Mesenchymal stem cell (in vitro differentiated cells and primary cell): ENCODE measurements around the gene ARAP2.

Experiments
- DNase-seq: peaks from one replicate; pipeline ENCODE4 v3.0.0-alpha.2; 2013
- H2AFZ ChIP-seq: one replicate; pipeline ENCODE4 v1.6.1; 2013; ENCODE audit warnings: low read depth, mild to moderate bottlenecking, control low read depth, inconsistent platforms, low read length, moderate library complexity
- H2AK5ac ChIP-seq: 2 replicates; pipeline ENCODE4 v1.6.1; 2013; ENCODE audit warnings: low read length, moderate library complexity, mild to moderate bottlenecking, inconsistent platforms; ENCODE audit not compliant: severe bottlenecking
- H2BK120ac ChIP-seq: one replicate; pipeline ENCODE4 v1.6.1; 2013; ENCODE audit warnings: low read depth, mild to moderate bottlenecking, inconsistent platforms, low read length, moderate library complexity
- H2BK12ac ChIP-seq, 2 experiments: one replicate each; pipeline ENCODE4 v1.6.1; 2013; ENCODE audit warnings: inconsistent platforms in 2 of 2, low read length in 2 of 2, mild to moderate bottlenecking in 2 of 2, moderate library complexity in 2 of 2, control low read depth in 1 of 2
- H2BK15ac ChIP-seq: one replicate; pipeline ENCODE4 v1.6.1; 2013; ENCODE audit warnings: mild to moderate bottlenecking, low read depth, inconsistent platforms; ENCODE audit not compliant: poor library complexity, severe bottlenecking
- H2BK5ac ChIP-seq: 2 replicates; pipeline ENCODE4 v1.6.1; 2013; ENCODE audit warnings: low read depth, mild to moderate bottlenecking, low read length, control low read depth, inconsistent platforms; ENCODE audit not compliant: poor library complexity, severe bottlenecking
- H3K14ac ChIP-seq, 2 experiments: one replicate each; pipeline ENCODE4 v1.6.1; 2013; ENCODE audit warnings: inconsistent platforms in 2 of 2, low read length in 2 of 2, control low read depth in 1 of 2, mild to moderate bottlenecking in 1 of 2, moderate library complexity in 1 of 2
- H3K18ac ChIP-seq, 2 experiments: one replicate each; pipeline ENCODE4 v1.6.1; 2013; ENCODE audit warnings: inconsistent platforms in 2 of 2, low read length in 2 of 2, control low read depth in 1 of 2, low read depth in 1 of 2, mild to moderate bottlenecking in 1 of 2
- H3K23ac ChIP-seq, 2 experiments: one replicate each; pipeline ENCODE4 v1.6.1; 2013; ENCODE audit warnings: inconsistent platforms in 2 of 2, low read length in 2 of 2, mild to moderate bottlenecking in 2 of 2, moderate library complexity in 2 of 2, control low read depth in 1 of 2
- H3K27ac ChIP-seq: 2 replicates; pipeline ENCODE4 v1.5.1; 2013; ENCODE audit warnings: mild to moderate bottlenecking, moderate library complexity, low read length, control low read depth, inconsistent platforms; ENCODE audit not compliant: poor library complexity, severe bottlenecking
- H3K27me3 ChIP-seq, 2 experiments: 2 replicates each; pipeline versions ENCODE4 v1.6.1 to v1.7.0; 2013; ENCODE audit warnings: low read length in 2 of 2, mild to moderate bottlenecking in 2 of 2, moderate library complexity in 2 of 2, control low read depth in 1 of 2, inconsistent platforms in 1 of 2; ENCODE audit not compliant: control insufficient read depth in 1 of 2, insufficient read depth in 1 of 2
- H3K36me3 ChIP-seq, 2 experiments: 2 replicates each; pipeline versions ENCODE4 v1.6.1 to v1.7.0; 2013; ENCODE audit warnings: low read length in 2 of 2, control low read depth in 1 of 2, inconsistent platforms in 1 of 2, low read depth in 1 of 2, mild to moderate bottlenecking in 1 of 2; ENCODE audit not compliant: insufficient read depth in 2 of 2, control insufficient read depth in 1 of 2
- H3K4ac ChIP-seq, 2 experiments: one replicate each; pipeline ENCODE4 v1.6.1; 2013; ENCODE audit warnings: inconsistent platforms in 2 of 2, low read length in 2 of 2, mild to moderate bottlenecking in 2 of 2, moderate library complexity in 2 of 2, control low read depth in 1 of 2, low read depth in 1 of 2
- H3K4me1 ChIP-seq: 2 replicates; pipeline ENCODE4 v1.6.1; 2013; ENCODE audit warnings: low read depth, low read length, control low read depth; ENCODE audit not compliant: control insufficient read depth, insufficient read depth
- H3K4me2 ChIP-seq: 2 replicates; pipeline ENCODE4 v1.6.1; 2013; ENCODE audit warnings: low read length, mild to moderate bottlenecking, inconsistent platforms; ENCODE audit not compliant: poor library complexity, severe bottlenecking
- H3K4me3 ChIP-seq, 2 experiments: 2 replicates each; pipeline versions ENCODE4 v1.5.1 to v1.7.0; 2013; ENCODE audit warnings: low read length in 2 of 2, mild to moderate bottlenecking in 2 of 2, control low read depth in 1 of 2, low read depth in 1 of 2; ENCODE audit not compliant: insufficient read depth in 1 of 2
- H3K79me1 ChIP-seq: replicated peaks from 2 replicates; pipeline ENCODE4 v1.6.1; 2013; ENCODE audit warnings: mild to moderate bottlenecking, control low read depth, low read length, inconsistent platforms; ENCODE audit not compliant: poor library complexity, severe bottlenecking
- H3K9ac ChIP-seq: 2 replicates; pipeline ENCODE4 v1.7.0; 2013; ENCODE audit warnings: mild to moderate bottlenecking, low read length, moderate library complexity
- H3K9me3 ChIP-seq: 2 replicates; pipeline ENCODE4 v1.7.0; 2013; ENCODE audit warnings: mild to moderate bottlenecking, low read length; ENCODE audit not compliant: control insufficient read depth
- H4K8ac ChIP-seq: one replicate; pipeline ENCODE4 v1.6.1; 2013; ENCODE audit warnings: inconsistent platforms, mild to moderate bottlenecking, low read length, moderate library complexity
- H4K91ac ChIP-seq: one replicate; pipeline ENCODE4 v1.6.1; 2013; ENCODE audit warnings: mild to moderate bottlenecking, low read length, inconsistent platforms
- WGBS: methylation state at CpG from one replicate; pipeline ENCODE4 v1.1.7; 2013; ENCODE audit warnings: mixed read lengths; 5-methylcytosine and 5-hydroxymethylcytosine counted together

ARAP2 gene

GRCh38 chr4:36123906-36124305 lies 120.4 kb downstream of the ARAP2 start:
- Histone ChIP-seq H3K4ac (no peak overlapping the region), H4K8ac (no peak overlapping the region), H3K4me2 (no peak overlapping the region), H2BK5ac (no peak overlapping the region), H3K23ac (no peak overlapping the region), H3K14ac (no peak overlapping the region), H2BK15ac (no peak overlapping the region), H2BK12ac (no peak overlapping the region), H2BK120ac (no peak overlapping the region), H3K79me1 (no peaks in the 10 kb centered on the region), H3K27ac (no peak overlapping the region), H3K18ac (no peak overlapping the region), H3K9ac (no peak overlapping the region), H4K91ac (no peak overlapping the region), H2AFZ (no peak overlapping the region), H3K4me3 (no peak overlapping the region), H3K36me3 (no peaks in the 10 kb centered on the region), H3K9me3 (no peaks in the 10 kb centered on the region), H3K4me1 (no peaks in the 10 kb centered on the region), H2AK5ac (no peak overlapping the region), H3K27me3 (no peaks in the 10 kb centered on the region)
- DNase-seq: no peak
- no CpG with 5 or more reads among the region's 1 CpG for WGBS

GRCh38 chr4:36115312-36115711 lies 129.0 kb downstream of the ARAP2 start:
- Histone ChIP-seq H3K9me3 (no peaks in the 10 kb centered on the region), H4K8ac (no peak overlapping the region), H3K23ac (no peak overlapping the region), H4K91ac (no peak overlapping the region), H2BK15ac (no peak overlapping the region), H3K18ac (no peak overlapping the region), H3K14ac (no peak overlapping the region), H2BK120ac (no peak overlapping the region), H3K36me3 (no peaks in the 10 kb centered on the region), H3K4me3 (no peak overlapping the region), H3K27ac (no peak overlapping the region), H2BK12ac (no peak overlapping the region), H3K79me1 (peaks cover 1% of the 10 kb centered on the region), H3K4me1 (no peaks in the 10 kb centered on the region), H2AFZ (no peak overlapping the region), H2AK5ac (no peak overlapping the region), H3K9ac (no peak overlapping the region), H3K4me2 (no peak overlapping the region), H2BK5ac (no peak overlapping the region), H3K4ac (no peak overlapping the region), H3K27me3 (no peaks in the 10 kb centered on the region)
- WGBS: 96% methylated on average over 2 of the region's 3 CpGs
- DNase-seq: no peak

- DNase-seq: no peak
- Histone ChIP-seq H3K9me3 (no peaks in the 10 kb centered on the region), H3K36me3 (no peaks in the 10 kb centered on the region), H3K4me3 (no peak overlapping the region), H3K4me1 (no peaks in the 10 kb centered on the region), H4K91ac (no peak overlapping the region), H4K8ac (no peak overlapping the region), H3K23ac (no peak overlapping the region), H2BK15ac (no peak overlapping the region), H3K9ac (no peak overlapping the region), H2AFZ (no peak overlapping the region), H2BK120ac (no peak overlapping the region), H3K18ac (no peak overlapping the region), H3K14ac (no peak overlapping the region), H3K27ac (no peak overlapping the region), H3K27me3 (no peaks in the 10 kb centered on the region), H3K4ac (no peak overlapping the region), H3K4me2 (no peak overlapping the region), H2BK5ac (no peak overlapping the region), H2BK12ac (no peak overlapping the region), H3K79me1 (peaks cover 1% of the 10 kb centered on the region), H2AK5ac (no peak overlapping the region)
Observed at GRCh38 chr4:36111172-36111571, 133.1 kb downstream of the ARAP2 start.

GRCh38 chr4:36099509-36099908 lies 144.8 kb downstream of the ARAP2 start:
- Histone ChIP-seq H2AK5ac (no peak overlapping the region), H2BK12ac (no peak overlapping the region), H3K14ac (no peak overlapping the region), H2AFZ (no peak overlapping the region), H3K4me2 (no peak overlapping the region), H3K4me3 (no peak overlapping the region), H4K91ac (no peak overlapping the region), H2BK15ac (no peak overlapping the region), H3K36me3 (peaks cover 0 to 3% of the 10 kb centered on the region in 2 experiments), H3K18ac (no peak overlapping the region), H3K23ac (no peak overlapping the region), H4K8ac (no peak overlapping the region), H2BK120ac (no peak overlapping the region), H3K9me3 (peaks cover 3% of the 10 kb centered on the region), H3K27ac (no peak overlapping the region), H2BK5ac (no peak overlapping the region), H3K9ac (no peak overlapping the region), H3K79me1 (no peaks in the 10 kb centered on the region), H3K4ac (no peak overlapping the region), H3K27me3 (no peaks in the 10 kb centered on the region), H3K4me1 (no peaks in the 10 kb centered on the region)
- DNase-seq: no peak
- WGBS: 88% methylated on average over 2 of the region's 3 CpGs
